Liver (tissue), 9 donors: Measurements from ENCODE around the gene DIP2C. TPM values are rescaled to one million over a fixed set of nuclear protein-coding genes. Genes with fewer than 3 reads are reported as not detected.

ENCODE experiments used
- DNase-seq: peaks from one replicate; pipeline ENCODE4 v3.0.0-alpha.2; 2017; ENCODE audit warnings: low spot score
- H3K27ac ChIP-seq, 2 donors: one replicate each; pipeline ENCODE4 v1.7.0; 2013; ENCODE audit warnings: inconsistent platforms in 2 of 2, low read length in 2 of 2, control low read depth in 1 of 2, low read depth in 1 of 2, mild to moderate bottlenecking in 1 of 2
- H3K27me3 ChIP-seq, 4 donors: one replicate each; pipeline versions ENCODE4 v1.6.1 to v1.7.0; 2013; ENCODE audit warnings: low read length in 3 of 4, inconsistent platforms in 1 of 4, mild to moderate bottlenecking in 1 of 4, moderate library complexity in 1 of 4; ENCODE audit not compliant: control insufficient read depth in 4 of 4, insufficient read depth in 4 of 4
- H3K36me3 ChIP-seq, 4 donors: one replicate each; pipeline versions ENCODE4 v1.6.1 to v1.7.0; 2013; ENCODE audit warnings: low read length in 3 of 4, mild to moderate bottlenecking in 3 of 4, low read depth in 1 of 4, moderate library complexity in 1 of 4; ENCODE audit not compliant: control insufficient read depth in 4 of 4, insufficient read depth in 3 of 4
- H3K4me1 ChIP-seq, 4 donors: one replicate each; pipeline versions ENCODE4 v1.6.1 to v1.7.0; 2013; ENCODE audit warnings: low read length in 3 of 4, mild to moderate bottlenecking in 3 of 4, moderate library complexity in 1 of 4; ENCODE audit not compliant: control insufficient read depth in 4 of 4, insufficient read depth in 4 of 4
- H3K4me3 ChIP-seq, 3 donors: one replicate each; pipeline versions ENCODE4 v1.6.1 to v1.7.0; 2013; ENCODE audit warnings: low read length in 3 of 3, control low read depth in 1 of 3, low read depth in 1 of 3, mild to moderate bottlenecking in 1 of 3
- H3K9ac ChIP-seq, 2 donors: one replicate each; pipeline ENCODE4 v1.7.0; 2013; ENCODE audit warnings: low read length in 2 of 2, mild to moderate bottlenecking in 2 of 2, moderate library complexity in 2 of 2, control low read depth in 1 of 2, low read depth in 1 of 2
- H3K9me3 ChIP-seq, 4 donors: one replicate each; pipeline versions ENCODE4 v1.6.1 to v1.7.0; 2013; ENCODE audit warnings: low read length in 3 of 4; ENCODE audit not compliant: control insufficient read depth in 4 of 4
- EGR1 ChIP-seq, 2 donors: IDR thresholded peaks; 2 replicates each; pipeline ENCODE4 v1.6.1; 2016 to 2018; ENCODE audit warnings: antibody characterized with exemption in 2 of 2, low read depth in 2 of 2
- FOXA1 ChIP-seq: IDR thresholded peaks from 2 replicates; pipeline ENCODE4 v1.6.1; 2016; ENCODE audit warnings: antibody characterized with exemption
- FOXA2 ChIP-seq: IDR thresholded peaks from 2 replicates; pipeline ENCODE4 v1.6.1; 2016; ENCODE audit warnings: antibody characterized with exemption
- GABPA ChIP-seq, 2 donors: IDR thresholded peaks in 1 of 2; conservative IDR thresholded peaks in 1 of 2; 2 replicates each; pipeline ENCODE4 v1.6.1; 2016; ENCODE audit warnings: antibody characterized with exemption in 2 of 2, mild to moderate bottlenecking in 1 of 2, moderate library complexity in 1 of 2
- HNF4G ChIP-seq: IDR thresholded peaks from 2 replicates; pipeline ENCODE4 v1.6.1; 2016; ENCODE audit warnings: antibody characterized with exemption
- RAD21 ChIP-seq, 2 donors: IDR thresholded peaks; 2 replicates each; pipeline ENCODE4 v1.6.1; 2016; ENCODE audit warnings: antibody characterized with exemption in 2 of 2, mild to moderate bottlenecking in 2 of 2
- RXRA ChIP-seq, 2 donors: IDR thresholded peaks; 2 replicates each; pipeline ENCODE4 v1.6.1; 2017 to 2018; ENCODE audit warnings: antibody characterized with exemption in 2 of 2, mild to moderate bottlenecking in 1 of 2
- TAF1 ChIP-seq: conservative IDR thresholded peaks from 2 replicates; pipeline ENCODE4 v1.6.1; 2016; ENCODE audit warnings: antibody characterized with exemption, mild to moderate bottlenecking
- YY1 ChIP-seq: IDR thresholded peaks from 2 replicates; pipeline ENCODE4 v1.6.1; 2016; ENCODE audit warnings: antibody characterized with exemption, mild to moderate bottlenecking
- whole genome bisulfite sequencing: extraction: QIAGEN DNeasy Blood & Tissue Kit; methylation state at CpG from one replicate; pipeline ENCODE4 v1.1.7; 2013; 5-methylcytosine and 5-hydroxymethylcytosine counted together
- polyA plus RNA-seq, 2 donors: library from polyadenylated mRNA; stranded (reverse) in 1 of 2; unstranded in 1 of 2; fragments of 200-250 nt in 1 of 2; fragments of >200 nt in 1 of 2; fragmentation: Nextera tagmentation in 1 of 2; extraction: Ambion mirVana in 1 of 2; gene quantifications; one replicate each; pipeline versions ENCODE4 v1.2.1 to v1.2.3, GENCODE V29; 2013 to 2015
- total RNA-seq, 2 donors: library from RNA; depleted of rRNA; stranded (reverse); fragments of >200 nt; gene quantifications; one replicate each; pipeline ENCODE4 v1.2.3, GENCODE V29; 2014
- TF ChIP-seq, protein P1 (sequence below): IDR thresholded peaks from 2 replicates; pipeline ENCODE4 v1.6.1; 2016; ENCODE audit warnings: antibody characterized with exemption, mild to moderate bottlenecking
- TF ChIP-seq, protein P2 (sequence below): fragments of 150-350 bp; IDR thresholded peaks from 2 replicates; pipeline ENCODE4 v1.5.1; 2017; ENCODE audit warnings: improper control_type of control experiment, low read depth, low read length; ENCODE audit not compliant: missing input control
- TF ChIP-seq, protein P3 (sequence below): IDR thresholded peaks from 2 replicates; pipeline ENCODE4 v1.6.1; 2016; ENCODE audit warnings: antibody characterized with exemption
- TF ChIP-seq, protein P4 (sequence below): IDR thresholded peaks from 2 replicates; pipeline ENCODE4 v1.6.1; 2016; ENCODE audit warnings: antibody characterized with exemption
- TF ChIP-seq, protein P5 (sequence below): IDR thresholded peaks from 2 replicates; pipeline ENCODE4 v1.6.1; 2016; ENCODE audit warnings: antibody characterized with exemption
- donor health status: healthy.
- donor health status: healthy.
- donor health status: healthy.
- donor health status: healthy.
- donor health status: healthy.

Gene DIP2C
- total and polyA plus RNA-seq, 4 donors = 4.2 to 12.2 (median 5.7) TPM

DNA sequence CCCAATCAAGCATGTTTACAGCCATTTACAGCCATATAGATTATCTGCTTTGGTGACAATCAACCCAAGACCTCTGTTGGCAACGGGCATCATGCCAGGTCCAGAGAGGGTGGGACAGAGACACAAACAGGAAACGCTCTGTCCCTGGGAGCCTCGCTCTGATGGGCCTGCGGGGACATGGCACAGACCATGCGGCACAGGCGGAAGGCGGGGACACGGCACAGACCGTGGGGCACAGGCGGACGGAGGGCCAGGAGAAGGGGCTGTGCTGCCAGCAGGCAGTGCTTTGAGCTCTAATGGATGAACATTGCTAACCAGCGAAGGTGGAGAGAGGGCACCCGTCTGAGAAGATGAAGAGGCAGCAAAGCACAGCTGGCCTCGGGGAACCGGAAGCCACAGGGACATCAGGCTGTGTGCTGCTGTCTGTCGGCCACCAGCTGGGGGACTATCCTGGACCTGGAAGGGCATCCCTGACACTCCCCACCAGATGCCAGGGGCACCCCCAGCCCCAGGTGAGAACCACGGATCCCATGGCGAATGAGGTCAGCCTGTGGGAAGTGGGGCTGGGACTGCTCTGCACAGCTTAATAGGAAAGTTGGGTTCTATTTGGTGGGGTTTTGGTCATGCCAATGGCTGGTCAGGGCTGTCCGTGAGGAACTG, 61.0 kb downstream of the DIP2C start (continued):
- TF ChIP-seq, protein P1, sequence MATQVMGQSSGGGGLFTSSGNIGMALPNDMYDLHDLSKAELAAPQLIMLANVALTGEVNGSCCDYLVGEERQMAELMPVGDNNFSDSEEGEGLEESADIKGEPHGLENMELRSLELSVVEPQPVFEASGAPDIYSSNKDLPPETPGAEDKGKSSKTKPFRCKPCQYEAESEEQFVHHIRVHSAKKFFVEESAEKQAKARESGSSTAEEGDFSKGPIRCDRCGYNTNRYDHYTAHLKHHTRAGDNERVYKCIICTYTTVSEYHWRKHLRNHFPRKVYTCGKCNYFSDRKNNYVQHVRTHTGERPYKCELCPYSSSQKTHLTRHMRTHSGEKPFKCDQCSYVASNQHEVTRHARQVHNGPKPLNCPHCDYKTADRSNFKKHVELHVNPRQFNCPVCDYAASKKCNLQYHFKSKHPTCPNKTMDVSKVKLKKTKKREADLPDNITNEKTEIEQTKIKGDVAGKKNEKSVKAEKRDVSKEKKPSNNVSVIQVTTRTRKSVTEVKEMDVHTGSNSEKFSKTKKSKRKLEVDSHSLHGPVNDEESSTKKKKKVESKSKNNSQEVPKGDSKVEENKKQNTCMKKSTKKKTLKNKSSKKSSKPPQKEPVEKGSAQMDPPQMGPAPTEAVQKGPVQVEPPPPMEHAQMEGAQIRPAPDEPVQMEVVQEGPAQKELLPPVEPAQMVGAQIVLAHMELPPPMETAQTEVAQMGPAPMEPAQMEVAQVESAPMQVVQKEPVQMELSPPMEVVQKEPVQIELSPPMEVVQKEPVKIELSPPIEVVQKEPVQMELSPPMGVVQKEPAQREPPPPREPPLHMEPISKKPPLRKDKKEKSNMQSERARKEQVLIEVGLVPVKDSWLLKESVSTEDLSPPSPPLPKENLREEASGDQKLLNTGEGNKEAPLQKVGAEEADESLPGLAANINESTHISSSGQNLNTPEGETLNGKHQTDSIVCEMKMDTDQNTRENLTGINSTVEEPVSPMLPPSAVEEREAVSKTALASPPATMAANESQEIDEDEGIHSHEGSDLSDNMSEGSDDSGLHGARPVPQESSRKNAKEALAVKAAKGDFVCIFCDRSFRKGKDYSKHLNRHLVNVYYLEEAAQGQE = no peak

DNA sequence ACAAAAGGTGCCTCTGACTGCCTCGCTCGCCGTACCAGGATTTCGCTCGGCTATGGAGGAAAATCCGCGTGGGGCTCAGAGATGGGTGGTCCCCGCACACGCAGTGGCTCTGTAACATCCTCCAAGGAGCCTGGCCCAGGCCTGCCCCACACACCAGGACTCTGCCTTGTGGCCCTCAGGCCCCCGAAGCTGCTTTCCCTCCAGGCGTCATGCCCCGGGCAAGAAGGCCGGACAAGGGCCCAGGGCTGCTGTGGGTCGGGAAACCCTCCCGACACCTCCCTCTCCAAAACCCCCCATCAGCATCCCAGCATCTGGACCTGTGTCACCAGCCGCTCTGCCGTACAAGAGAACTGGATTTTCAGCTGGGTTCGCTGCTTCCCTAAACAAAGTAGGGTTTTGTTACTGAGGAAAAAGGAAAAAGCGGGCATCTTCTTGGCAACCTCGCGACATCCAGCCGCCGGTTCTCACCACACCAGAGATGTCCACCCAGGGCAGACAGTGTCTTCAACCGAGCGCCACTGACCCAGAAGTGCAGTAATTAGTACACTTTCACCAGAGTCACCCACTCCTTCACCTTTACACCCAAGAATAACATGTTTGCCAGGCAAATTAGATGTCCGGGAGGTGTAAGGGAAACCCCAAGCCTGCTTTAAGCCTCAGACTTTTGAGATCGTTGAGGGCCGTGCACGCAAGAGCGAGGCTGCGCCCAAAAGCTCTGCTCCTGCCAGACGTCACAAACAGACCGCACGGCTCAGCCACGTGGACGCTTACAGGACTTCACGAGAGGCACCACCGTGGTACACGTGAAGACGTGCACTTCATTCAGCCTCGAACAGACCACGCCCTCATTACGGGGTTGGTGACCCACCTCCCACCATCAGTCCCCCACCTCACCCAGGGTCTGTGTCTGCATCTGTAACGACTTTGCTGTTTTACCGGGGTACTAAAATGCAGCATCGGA, 62.2 kb downstream of the DIP2C start:
- Histone ChIP-seq H3K27ac (no peak overlapping the region), H3K4me3 (no peak overlapping the region), H3K27me3 (no peaks in the 10 kb centered on the region), H3K4me1 (no peaks in the 10 kb centered on the region), H3K9ac (no peak overlapping the region), H3K9me3 (no peaks in the 10 kb centered on the region), H3K36me3 (no peaks in the 10 kb centered on the region)
- TF ChIP-seq, protein P2, sequence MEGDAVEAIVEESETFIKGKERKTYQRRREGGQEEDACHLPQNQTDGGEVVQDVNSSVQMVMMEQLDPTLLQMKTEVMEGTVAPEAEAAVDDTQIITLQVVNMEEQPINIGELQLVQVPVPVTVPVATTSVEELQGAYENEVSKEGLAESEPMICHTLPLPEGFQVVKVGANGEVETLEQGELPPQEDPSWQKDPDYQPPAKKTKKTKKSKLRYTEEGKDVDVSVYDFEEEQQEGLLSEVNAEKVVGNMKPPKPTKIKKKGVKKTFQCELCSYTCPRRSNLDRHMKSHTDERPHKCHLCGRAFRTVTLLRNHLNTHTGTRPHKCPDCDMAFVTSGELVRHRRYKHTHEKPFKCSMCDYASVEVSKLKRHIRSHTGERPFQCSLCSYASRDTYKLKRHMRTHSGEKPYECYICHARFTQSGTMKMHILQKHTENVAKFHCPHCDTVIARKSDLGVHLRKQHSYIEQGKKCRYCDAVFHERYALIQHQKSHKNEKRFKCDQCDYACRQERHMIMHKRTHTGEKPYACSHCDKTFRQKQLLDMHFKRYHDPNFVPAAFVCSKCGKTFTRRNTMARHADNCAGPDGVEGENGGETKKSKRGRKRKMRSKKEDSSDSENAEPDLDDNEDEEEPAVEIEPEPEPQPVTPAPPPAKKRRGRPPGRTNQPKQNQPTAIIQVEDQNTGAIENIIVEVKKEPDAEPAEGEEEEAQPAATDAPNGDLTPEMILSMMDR = no peak
- no peak for DNase-seq
- WGBS = 95% methylated on average over 46 of the region's 46 CpGs

DNA sequence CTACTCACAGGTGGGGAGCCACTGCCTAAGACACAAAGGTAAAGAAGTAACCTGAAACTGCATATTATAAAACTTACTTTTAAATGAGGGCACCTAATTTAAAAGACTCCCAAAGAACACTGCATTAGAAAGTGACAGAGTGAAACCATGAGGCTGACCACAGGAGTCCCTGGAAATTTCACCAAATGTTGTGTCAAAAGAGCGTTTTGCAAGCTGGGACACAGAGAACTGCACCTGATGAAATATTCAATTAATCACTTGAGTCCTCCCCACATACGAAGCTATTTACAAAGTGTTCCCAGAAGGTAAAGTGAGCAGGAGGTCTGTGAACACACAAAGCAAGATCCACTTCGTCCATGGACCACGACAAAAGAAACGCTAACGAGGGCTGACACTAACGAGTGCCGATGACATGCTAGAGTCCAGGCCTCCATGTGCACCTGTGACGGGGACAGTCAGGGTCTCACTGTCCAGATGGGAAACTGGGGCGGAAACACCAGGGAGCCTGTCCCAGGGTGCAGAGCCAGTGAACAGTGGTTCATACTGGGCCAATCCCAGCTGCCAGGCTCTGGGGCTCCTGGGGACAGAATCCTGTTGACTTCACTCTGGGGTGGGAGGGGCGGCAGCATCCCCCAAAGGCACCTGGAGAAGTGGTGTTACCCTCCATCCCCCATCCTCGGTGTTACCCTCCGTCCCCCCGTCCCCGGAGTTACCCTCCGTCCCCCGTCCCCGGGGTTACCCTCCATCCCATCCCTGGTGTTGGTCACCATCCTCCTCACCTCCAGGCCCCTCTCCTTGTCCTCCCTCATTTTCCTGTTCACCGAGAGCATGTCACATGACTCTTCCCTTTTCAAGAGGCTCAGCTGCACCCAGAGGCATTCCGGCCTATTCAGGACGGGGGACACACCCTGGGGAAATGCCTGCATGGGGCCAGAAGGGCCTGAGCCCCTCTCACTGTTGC, 63.4 kb downstream of the DIP2C start:
- WGBS = 95% methylated on average over 21 of the region's 21 CpGs
- Histone ChIP-seq H3K9ac (no peak overlapping the region), H3K9me3 (no peaks in the 10 kb centered on the region), H3K36me3 (no peaks in the 10 kb centered on the region), H3K27me3 (no peaks in the 10 kb centered on the region), H3K4me3 (no peak overlapping the region), H3K4me1 (no peaks in the 10 kb centered on the region), H3K27ac (peak overlapping the region; percentile 67 to 76)
- DNase-seq = no peak
- TF ChIP-seq, protein P1 = no peak
- TF ChIP-seq RXRA (IDR thresholded peaks at IDR 0.05) = no peak
- no peak for TF ChIP-seq HNF4G
- TF ChIP-seq, protein P3, sequence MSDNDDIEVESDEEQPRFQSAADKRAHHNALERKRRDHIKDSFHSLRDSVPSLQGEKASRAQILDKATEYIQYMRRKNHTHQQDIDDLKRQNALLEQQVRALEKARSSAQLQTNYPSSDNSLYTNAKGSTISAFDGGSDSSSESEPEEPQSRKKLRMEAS = no peak
- no peak for TF ChIP-seq FOXA1
- TF ChIP-seq, protein P4, sequence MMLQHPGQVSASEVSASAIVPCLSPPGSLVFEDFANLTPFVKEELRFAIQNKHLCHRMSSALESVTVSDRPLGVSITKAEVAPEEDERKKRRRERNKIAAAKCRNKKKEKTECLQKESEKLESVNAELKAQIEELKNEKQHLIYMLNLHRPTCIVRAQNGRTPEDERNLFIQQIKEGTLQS = no peak
- no peak for TF ChIP-seq GABPA (IDR thresholded peaks at IDR 0.05 in 1 of 2, conservative IDR thresholded peaks at IDR 0.05 in 1 of 2)
- no peak for TF ChIP-seq FOXA2
- TF ChIP-seq EGR1 (IDR thresholded peaks at IDR 0.05; ENCODE audit: low read depth in 2 of 2) = no peak
- no peak for TF ChIP-seq TAF1
- TF ChIP-seq RAD21 (IDR thresholded peaks at IDR 0.05) = no peak
- TF ChIP-seq YY1 = no peak
- TF ChIP-seq, protein P5, sequence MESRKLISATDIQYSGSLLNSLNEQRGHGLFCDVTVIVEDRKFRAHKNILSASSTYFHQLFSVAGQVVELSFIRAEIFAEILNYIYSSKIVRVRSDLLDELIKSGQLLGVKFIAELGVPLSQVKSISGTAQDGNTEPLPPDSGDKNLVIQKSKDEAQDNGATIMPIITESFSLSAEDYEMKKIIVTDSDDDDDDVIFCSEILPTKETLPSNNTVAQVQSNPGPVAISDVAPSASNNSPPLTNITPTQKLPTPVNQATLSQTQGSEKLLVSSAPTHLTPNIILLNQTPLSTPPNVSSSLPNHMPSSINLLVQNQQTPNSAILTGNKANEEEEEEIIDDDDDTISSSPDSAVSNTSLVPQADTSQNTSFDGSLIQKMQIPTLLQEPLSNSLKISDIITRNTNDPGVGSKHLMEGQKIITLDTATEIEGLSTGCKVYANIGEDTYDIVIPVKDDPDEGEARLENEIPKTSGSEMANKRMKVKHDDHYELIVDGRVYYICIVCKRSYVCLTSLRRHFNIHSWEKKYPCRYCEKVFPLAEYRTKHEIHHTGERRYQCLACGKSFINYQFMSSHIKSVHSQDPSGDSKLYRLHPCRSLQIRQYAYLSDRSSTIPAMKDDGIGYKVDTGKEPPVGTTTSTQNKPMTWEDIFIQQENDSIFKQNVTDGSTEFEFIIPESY = no peak
